CD4-positive, alpha-beta T cell treated with Interleukin-10 for 1 hour (primary cell): ENCODE measurements around the gene TMEM134.
"Not testable (repeated sequence)": the region's sequence is repeated elsewhere in the genome, so short reads cannot be mapped to it uniquely, and the experiment has no call there.

Source experiments
- DNase-seq: peaks from one replicate; pipeline ENCODE4 v3.0.0-alpha.2; 2020

TMEM134 gene

DNA sequence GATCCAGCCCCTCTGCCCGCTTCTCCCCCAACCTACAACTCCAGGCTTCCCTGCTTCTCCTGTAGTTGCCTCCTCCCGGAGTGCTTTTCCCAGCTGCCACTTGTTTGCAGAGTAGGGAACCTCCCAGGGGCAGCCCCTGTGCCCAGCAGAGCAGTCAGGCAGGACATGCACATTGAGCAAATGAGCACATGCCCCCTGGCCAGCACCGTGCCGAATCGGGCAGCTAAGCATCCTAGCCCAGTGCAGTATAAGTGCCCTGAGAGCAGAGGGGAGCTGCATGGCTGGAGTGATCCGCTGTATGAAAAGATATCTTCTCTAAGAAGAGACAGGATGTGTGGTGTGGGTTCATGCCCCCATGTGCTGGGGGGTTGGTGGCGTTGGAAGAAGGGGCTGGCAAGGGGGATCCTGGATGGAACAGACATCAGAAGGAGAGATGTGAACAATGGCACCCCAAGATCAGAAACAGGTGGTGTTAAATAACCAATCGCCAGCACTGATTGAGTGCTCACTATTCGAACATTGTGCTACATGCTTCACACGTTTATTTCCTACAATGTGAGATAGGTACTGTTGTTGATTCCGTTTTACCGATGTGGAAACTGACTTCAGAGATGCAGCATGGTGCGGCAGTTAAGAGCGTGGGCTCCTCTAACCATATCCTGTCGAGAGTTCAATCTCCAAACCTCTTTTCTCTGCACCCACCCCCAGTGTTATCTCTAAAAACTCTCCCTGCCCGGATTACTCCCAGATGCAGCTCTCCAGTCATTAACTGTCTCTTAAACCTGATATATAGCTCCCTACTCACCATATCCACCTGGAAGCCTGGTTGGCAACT is 15.0 kb upstream of the TMEM134 start:
- peak; percentile 65 for DNase-seq

DNA sequence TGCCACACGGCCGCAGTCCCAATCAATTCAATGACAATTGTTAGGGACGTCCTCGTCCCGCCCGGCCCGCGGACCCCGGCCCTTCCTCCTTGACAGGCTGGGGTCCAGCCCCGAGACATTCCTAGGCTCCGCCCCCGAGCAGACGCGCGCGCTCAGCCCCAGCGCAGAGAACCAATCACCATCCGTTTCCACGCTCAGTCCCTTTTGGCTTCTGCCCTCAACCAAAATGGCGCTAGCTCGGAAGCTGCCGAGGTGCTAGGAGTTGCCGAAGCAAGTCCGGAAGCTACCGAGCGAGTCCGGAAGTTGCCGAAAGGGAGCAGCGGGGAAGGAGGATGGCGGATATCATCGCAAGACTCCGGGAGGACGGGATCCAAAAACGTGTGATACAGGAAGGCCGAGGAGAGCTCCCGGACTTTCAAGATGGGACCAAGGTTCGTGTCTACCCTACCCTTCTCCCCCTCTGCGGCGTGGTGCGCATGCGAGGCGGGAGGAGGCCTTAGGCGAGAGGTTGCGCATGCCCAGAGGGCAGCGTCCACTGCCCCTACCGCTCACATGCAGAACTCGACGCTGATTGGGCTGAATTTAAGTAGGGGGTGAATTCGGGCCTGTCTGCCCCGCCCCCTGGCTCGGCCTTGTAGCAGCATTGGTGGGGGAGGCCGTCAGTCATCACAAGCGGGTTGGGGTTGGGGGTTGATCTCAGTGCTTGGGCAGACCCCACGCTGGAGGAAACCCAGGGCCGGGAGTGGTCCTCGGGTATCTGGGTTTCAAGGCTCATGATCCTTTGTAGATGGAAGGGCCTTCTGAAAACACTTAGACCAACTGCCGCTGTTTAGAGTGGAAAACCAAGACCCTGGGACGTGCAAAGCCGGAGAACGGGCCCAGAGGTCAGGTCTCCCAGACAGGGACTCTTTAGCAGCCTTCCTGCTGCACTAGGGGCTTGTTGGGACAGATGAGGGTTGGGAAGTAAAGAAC is 14.1 kb upstream of the TMEM134 start, which contains the start of gene AIP:
AIP (plus strand) TSS at position 200 of the 972 bp plus-strand sequence; CDS start at position 333, 133 bp downstream.
- peak; percentile 98 for DNase-seq

DNA sequence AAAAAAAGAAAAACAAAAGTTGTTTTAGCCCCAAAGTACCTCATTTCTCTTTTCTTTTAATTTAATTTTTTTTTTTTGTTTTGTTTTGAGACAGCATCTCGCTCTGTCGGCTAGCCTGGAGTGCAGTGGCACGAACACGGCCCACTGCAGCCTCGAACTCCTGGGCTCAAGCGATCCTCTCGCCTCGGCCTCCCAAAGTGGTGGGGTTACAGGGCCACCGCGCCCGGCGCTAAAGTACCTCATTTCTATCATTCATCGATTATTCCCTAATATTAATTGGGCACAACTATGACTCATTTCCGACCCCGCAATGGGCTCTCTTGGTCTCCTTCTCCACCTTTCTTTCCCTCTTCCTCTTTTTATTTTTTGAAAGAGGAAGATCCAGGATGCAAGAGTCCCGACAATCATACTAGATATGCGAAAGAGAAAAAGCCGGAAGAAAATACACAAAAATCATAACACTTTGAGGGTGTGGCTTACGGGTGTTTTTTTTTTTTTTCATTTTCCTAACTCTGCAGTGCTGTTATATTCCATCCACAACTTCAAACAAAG is 13.3 kb upstream of the TMEM134 start:
- no peak for DNase-seq

DNA sequence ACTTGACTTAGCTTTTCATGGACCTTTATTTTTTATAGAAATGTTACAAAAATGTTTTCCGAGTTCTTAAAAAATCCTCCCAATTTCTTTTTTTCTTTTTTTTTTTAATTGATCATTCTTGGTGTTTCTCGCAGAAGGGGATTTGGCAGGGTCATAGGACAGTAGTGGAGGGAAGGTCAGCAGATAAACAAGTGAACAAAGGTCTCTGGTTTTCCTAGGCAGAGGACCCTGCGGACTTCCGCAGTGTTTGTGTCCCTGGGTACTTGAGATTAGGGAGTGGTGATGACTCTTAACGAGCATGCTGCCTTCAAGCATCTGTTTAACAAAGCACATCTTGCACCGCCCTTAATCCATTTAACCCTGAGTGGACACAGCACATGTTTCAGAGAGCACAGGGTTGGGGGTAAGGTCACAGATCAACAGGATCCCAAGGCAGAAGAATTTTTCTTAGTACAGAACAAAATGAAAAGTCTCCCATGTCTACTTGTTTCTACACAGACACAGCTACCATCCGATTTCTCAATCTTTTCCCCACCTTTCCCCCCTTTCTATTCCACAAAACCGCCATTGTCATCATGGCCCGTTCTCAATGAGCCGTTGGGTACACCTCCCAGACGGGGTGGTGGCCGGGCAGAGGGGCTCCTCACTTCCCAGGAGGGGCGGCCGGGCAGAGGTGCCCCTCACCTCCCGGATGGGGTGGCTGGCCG is 8.4 kb upstream of the TMEM134 start:
- not testable (repeated sequence) for DNase-seq

- not testable (repeated sequence) for DNase-seq
Observed at GRCh38 chr11:67476692-67477091, 7.6 kb upstream of the TMEM134 start.

DNA sequence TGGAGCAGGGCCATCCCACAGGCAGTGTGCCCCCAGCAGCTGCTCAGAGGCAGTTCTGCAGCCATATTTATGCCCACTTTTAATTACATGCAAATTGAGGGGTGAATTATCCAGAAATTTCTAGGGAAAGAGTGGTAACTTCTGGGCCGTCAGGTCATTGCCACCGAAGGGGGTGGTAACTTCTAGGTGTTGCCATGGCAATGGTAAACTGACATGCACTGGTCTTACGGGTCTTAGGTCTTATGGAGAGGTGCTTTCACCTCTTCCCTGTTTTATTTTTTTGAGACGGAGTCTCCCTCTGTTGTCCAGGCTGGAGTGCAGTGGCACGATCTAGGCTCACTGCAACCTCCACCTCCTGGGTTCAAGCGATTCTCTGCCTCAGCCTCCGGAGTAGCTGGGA is 3.8 kb upstream of the TMEM134 start:
- no peak for DNase-seq

- DNase-seq, result no peak
Observed at GRCh38 chr11:67470337-67471002, 1.4 kb upstream of the TMEM134 start.

GRCh38 chr11:67469508-67469811 is 409 bp upstream of the TMEM134 start:
- DNase-seq, result no peak

GRCh38 chr11:67468456-67468758 is 644 bp downstream of the TMEM134 start:
- no peak for DNase-seq

- DNase-seq, result no peak
Observed at GRCh38 chr11:67468056-67468455, 995 bp downstream of the TMEM134 start.

DNA sequence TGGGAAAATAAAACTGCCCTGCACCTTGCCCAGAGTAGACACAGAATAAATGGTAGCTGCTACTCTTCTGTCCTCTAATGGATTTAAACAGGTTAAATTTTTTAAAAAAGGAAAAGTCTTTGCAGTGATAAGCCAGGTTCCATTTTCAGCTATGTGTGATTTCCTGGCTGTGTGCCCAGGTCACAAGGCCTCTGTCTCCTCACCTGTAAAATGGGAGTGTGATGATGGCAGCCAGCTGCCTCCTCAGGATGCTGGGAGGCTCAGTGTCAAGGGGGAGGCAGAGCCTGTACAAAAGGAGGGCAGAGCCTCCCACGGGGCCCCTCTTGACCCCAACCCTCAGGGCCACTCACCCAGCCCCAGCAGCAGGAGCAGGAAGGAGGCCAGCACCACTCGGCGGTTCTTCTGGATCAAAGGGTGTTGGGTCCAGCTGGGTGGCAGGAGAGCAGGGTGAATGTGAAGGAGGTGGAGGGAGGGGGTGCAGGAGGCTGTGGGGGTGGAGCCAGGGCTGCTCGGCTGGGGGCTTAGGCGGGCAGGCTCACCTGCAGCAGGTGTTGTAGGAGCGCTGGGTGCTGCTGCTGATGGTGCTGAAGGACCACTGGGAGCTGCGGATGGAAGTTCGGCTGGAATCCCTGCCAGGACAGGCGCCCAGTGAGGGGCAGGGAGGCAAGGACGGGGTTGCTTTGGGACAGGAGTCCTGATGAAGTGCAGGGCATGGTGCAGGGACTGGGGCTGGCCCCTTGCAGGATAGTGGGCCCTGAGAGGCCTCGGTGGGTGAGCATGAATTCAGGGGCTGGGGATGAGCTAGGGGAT is 1.9 kb downstream of the TMEM134 start:
- no peak for DNase-seq

GRCh38 chr11:67466367-67466766 is 2.7 kb downstream of the TMEM134 start:
- DNase-seq, result no peak

DNA sequence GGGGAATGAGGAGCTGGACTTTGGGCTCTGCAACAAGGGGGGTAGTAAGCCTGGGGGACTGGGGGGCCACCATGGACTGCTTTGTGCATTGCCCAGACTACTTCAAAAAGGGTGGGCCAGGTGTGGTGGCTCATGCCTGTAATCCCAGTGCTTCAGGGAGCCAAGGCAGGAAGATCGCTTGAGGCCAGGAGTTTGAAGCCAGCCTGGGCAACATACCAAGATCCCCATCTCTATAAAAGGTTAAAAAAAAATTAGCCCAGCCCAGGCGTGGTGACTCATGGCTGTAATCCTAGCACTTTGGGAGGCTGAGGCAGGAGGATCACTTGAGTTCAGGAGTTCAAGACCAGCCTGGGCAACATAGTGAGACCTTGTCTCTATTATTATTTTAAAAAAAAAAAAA is 3.5 kb downstream of the TMEM134 start:
- DNase-seq, result not testable (repeated sequence)

DNA sequence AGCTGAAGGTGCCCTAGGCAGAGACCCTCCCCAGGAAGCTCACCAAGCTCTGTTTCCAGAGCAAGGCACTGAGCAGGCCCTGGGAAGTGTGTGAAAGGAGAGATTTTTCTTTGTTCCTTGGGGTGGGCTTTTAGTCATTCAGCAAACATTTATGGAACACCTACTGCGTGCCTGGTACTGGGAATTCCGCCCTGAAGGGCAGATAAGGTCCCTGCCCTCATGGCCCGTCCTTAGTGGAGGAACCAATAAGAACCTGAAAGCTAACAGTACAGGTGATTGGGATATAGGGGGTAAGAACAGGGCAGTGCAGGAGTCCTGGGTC is 3.9 kb downstream of the TMEM134 start:
- DNase-seq, result no peak

DNA sequence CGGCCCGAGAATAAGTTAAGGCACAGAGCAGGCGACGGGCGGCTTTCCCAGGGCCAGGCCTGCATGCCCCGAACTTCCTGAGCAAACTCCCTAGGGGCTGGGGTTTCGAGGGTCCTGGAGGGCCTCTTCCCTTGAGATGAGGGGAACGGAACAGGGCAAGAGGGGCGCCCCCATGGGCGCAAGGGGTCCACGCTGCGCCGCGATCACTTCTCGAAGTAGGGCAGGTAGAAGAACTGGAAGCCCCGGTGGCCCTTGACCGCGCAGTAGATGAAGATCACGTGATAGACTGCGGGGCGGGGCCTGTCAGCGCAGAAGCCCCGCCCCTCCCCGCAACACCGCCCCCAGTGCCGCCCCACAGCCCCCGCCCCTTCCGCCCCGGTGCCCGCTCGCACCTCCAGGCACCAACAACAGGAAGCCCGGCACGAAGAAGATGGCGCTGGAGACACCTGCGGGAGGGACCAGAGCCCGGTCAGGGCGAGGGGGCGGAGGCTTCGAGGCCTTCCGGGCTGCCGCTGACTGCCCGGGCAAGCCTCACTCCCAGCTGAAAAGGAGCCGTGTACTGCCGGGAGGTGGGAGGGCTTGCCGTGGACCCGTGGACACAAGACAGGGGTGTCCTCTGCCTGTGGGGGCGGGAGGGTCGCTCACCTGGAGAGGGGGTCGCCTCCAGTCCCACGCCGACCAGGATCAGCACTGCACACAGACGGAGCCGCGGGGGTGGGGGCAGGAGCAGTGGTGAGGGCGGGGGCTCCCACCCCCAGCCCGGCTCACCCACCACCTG is 4.5 kb downstream of the TMEM134 start:
- peak; percentile 96 for DNase-seq

GRCh38 chr11:67463680-67464410 is 5.2 kb downstream of the TMEM134 start:
- DNase-seq, result no peak

- no peak for DNase-seq
Observed at GRCh38 chr11:67463186-67463585, 5.9 kb downstream of the TMEM134 start.

DNA sequence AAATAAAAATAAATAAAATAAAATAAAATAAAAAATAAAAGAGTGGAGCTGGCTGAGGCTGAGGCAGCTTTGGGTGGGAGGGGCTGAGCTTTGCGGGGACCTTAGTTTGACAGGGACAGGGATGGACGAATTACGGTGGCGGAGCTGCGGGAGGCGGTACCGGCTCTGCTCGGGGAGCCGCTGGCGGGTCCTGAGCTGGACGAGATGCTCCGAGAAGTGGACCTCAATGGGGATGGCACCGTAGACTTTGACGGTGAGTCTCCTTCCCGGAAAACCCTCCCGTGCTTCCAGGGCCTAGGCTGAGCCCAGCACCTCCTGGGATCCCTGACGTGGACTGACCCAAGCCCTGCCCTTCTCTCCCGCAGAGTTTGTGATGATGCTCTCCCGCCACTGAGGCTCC is 10.8 kb downstream of the TMEM134 start:
- no peak for DNase-seq

- no peak for DNase-seq
Observed at GRCh38 chr11:67457453-67457852, 11.6 kb downstream of the TMEM134 start.

DNA sequence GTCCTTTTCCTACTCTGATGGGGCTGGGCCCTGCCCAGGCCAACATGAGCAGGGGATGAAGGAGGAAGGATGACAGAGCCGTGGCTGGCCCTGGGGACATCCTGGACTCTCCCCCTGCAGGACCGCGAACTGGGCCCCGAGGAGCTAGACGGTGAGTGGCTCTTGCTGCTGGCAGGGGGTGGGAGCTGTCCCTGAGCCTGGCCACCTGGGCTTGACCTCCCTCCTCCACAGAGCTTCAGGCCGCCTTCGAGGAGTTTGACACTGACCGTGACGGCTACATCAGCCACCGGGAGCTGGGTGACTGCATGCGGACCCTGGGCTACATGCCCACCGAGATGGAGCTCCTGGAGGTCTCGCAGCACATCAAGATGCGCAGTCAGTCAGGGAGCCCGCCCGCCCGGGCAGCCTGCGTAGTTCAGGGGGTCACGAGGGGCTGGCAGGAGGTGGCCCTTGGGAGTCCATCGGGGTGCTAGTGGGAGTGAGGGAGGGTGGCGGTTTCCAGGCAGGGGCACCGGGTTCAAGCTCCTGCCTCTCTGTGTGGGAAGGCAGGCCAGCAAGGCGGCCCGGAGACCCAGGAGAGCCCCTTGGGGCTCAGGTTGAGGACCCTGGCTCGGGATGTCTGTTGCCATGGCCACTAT is 12.9 kb downstream of the TMEM134 start:
- no peak for DNase-seq
